ENCODE data around the gene CHST11. TPM values are rescaled to one million over a fixed set of nuclear protein-coding genes. Genes with fewer than 3 reads are reported as not detected.

The CHST11 gene
- total RNA-seq, 2 donors from 2014 or later, result 7.8 to 11.9 TPM

DNA sequence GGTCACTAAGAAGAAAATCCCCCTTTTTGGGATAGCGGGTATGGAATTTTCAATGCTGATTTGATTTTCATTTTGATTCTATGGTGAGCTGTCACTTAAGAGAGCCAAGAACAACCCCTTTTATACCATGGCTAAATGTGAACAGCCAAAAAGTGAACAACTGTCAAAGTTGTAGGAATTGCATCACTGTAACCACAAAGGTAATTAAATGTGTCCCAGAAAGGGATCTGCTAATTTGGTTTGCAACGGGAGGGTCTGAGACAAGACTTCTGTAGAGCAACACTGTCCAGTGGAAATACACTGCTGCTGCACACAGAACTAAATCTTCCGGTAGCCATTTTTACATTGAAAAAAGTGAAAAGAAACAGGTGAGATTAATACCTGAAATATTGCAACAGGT lies 14.6 kb downstream of the CHST11 start:
- H3K9me3 ChIP-seq, result no peaks in the 10 kb centered on the region
- no peak for DNase-seq (ENCODE audit: low spot score)
- no peaks in the 10 kb centered on the region for H3K36me3 ChIP-seq
- no peaks in the 10 kb centered on the region for H3K27me3 ChIP-seq
- H3K27ac ChIP-seq, result no peak overlapping the region
- H3K4me1 ChIP-seq, result peaks cover 0 to 5% of the 10 kb centered on the region in 2 donors
- no peak overlapping the region for H3K4me3 ChIP-seq
- TF ChIP-seq, protein P1, sequence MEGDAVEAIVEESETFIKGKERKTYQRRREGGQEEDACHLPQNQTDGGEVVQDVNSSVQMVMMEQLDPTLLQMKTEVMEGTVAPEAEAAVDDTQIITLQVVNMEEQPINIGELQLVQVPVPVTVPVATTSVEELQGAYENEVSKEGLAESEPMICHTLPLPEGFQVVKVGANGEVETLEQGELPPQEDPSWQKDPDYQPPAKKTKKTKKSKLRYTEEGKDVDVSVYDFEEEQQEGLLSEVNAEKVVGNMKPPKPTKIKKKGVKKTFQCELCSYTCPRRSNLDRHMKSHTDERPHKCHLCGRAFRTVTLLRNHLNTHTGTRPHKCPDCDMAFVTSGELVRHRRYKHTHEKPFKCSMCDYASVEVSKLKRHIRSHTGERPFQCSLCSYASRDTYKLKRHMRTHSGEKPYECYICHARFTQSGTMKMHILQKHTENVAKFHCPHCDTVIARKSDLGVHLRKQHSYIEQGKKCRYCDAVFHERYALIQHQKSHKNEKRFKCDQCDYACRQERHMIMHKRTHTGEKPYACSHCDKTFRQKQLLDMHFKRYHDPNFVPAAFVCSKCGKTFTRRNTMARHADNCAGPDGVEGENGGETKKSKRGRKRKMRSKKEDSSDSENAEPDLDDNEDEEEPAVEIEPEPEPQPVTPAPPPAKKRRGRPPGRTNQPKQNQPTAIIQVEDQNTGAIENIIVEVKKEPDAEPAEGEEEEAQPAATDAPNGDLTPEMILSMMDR (IDR thresholded peaks at IDR 0.05), result no peak

DNA sequence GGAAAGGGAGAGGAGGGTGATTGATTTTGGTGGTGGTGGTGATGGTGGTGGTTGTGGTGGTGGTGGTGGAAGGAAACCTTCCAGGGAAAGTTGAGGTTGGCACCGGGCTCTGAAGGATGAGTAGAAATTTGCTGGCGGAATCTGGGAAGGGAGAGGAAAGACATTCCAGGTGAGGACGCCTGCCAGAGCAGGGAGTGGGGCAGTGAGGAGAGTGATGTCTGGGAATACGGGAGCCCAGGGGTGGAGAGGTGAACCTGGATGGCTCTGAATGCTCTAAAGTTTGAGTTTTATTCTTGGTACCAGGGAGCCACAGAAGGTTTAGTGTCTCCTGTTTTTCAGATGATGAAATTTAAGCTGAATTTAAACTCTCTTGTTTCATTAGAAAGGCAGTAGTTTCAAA lies 16.0 kb downstream of the CHST11 start:
- no peak overlapping the region for H3K4me3 ChIP-seq
- TF ChIP-seq, protein P1 (IDR thresholded peaks at IDR 0.05), result no peak

DNA sequence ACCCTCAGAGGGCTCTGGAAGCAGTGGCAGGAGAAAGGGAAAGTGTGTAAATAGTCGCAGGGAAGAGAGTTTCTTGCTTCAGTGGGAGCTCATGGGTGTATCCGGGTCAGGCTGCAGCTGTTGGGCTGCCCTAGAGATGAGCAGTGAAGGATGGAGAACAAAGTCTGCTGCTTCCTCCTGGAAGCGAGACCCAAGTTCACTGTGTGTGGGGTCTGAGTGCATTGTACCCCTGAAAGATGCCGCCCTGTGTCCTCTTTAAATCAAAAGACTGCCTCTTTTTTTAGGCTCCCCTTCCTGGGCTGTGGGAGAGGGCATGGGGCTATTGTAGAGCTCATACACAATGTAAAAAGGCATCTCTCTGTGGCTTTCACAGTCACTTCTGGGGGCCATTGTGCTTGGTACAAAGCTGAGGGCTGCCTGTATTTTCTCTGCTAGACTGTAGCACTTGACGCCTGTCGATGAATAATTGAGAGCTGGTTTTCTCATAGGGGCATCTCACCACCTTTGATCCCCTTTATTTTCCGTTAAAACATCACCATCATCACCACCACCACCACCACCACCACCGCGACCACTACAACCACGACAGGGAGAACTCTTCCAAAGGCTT lies 16.7 kb downstream of the CHST11 start:
- TF ChIP-seq, protein P1 (IDR thresholded peaks at IDR 0.05), result no peak
- Histone ChIP-seq H3K27ac (no peak overlapping the region), H3K36me3 (no peaks in the 10 kb centered on the region), H3K4me1 (peaks cover 0 to 5% of the 10 kb centered on the region in 2 donors), H3K27me3 (no peaks in the 10 kb centered on the region), H3K9me3 (no peaks in the 10 kb centered on the region), H3K4me3 (no peak overlapping the region)
- no peak for DNase-seq (ENCODE audit: low spot score)

More for the DNA sequence above, 16.0 kb downstream of the CHST11 start:
- Histone ChIP-seq H3K4me1 (peaks cover 0 to 5% of the 10 kb centered on the region in 2 donors), H3K27ac (no peak overlapping the region), H3K9me3 (no peaks in the 10 kb centered on the region), H3K27me3 (no peaks in the 10 kb centered on the region), H3K36me3 (no peaks in the 10 kb centered on the region)
- DNase-seq (ENCODE audit: low spot score), result no peak

DNA sequence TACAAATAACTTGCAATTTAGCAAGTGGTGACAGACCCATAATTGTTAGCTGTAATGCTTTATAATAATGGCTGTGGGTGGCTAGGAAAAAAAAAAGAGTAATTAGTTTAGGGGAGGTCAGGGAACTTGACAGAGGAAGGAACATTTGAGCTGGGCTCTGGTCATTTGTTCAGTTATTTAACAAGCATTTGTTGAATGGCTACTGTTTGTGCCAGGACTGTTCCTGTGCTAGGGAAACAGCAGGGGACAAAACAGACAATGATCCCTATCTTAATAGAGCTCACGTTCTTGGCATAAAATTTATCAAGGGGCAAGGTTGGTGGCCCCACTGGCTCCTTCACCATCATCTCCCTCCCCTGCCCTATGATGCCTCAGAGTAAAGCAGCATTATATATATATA lies 18.5 kb downstream of the CHST11 start:
- H3K27ac ChIP-seq, result no peak overlapping the region
- no peaks in the 10 kb centered on the region for H3K9me3 ChIP-seq
- no peak for DNase-seq (ENCODE audit: low spot score)
- H3K4me1 ChIP-seq, result peaks cover 0 to 18% of the 10 kb centered on the region in 2 donors
- no peaks in the 10 kb centered on the region for H3K27me3 ChIP-seq
- H3K4me3 ChIP-seq, result no peak overlapping the region
- no peaks in the 10 kb centered on the region for H3K36me3 ChIP-seq
- TF ChIP-seq, protein P1 (IDR thresholded peaks at IDR 0.05), result no peak

DNA sequence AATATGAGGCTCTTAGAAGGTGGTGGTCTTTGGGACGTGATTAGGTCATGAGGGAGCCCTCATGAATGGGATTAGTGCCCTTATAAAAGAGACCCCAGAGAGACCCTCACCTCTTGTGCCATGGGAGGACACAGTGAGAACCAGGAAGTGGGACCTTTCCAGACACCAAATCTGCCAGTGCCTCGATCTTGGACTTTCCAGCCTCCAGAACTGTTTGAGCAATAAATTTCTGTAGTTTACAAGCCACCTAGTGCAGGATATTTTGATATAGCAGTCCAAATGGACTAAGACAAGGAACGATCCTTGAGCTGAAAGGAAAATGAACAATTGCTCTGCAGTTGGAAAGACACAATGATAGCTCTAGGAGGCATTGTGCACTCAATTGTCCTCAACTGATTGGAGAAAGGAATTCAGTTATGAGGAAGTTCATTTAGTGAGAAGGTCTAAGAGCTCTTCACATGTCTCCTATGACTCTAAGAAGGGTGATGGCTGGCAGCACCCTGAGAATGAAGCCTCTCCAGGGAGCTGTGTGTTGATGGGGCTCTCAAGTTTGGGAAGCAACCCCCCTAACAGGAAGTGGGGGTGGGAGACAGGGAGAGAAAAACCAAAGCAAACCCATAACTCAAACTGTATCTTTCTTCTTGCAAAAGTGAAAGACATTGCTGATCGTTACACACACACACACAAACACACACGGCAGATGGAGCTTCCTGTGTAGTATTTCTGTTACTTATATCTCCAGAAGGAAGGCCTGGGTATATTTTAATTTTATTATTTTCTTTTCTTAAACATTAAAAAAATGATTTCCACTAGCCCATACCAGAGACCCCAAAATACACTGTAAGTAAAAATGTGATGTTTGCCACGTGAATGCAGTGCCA lies 21.0 kb downstream of the CHST11 start:
- Histone ChIP-seq H3K9me3 (no peaks in the 10 kb centered on the region), H3K4me3 (no peak overlapping the region), H3K36me3 (no peaks in the 10 kb centered on the region), H3K4me1 (peaks cover 0 to 15% of the 10 kb centered on the region in 2 donors), H3K27me3 (no peaks in the 10 kb centered on the region), H3K27ac (no peak overlapping the region)
- no peak for DNase-seq (ENCODE audit: low spot score)
- TF ChIP-seq, protein P1 (IDR thresholded peaks at IDR 0.05), result no peak

All from right atrium auricular region (tissue), 2 donors.